ENCODE data around the gene NABP2. TPM values are rescaled to one million over a fixed set of nuclear protein-coding genes. Genes with fewer than 3 reads are reported as not detected.

NABP2 gene
- total and polyA plus RNA-seq, 2 donors (not counting 1 experiment from before 2014, with no cell fraction given), result 14.9 to 16.1 TPM

GRCh38 chr12:56188131-56188777 lies 35.9 kb upstream of the NABP2 start:
- no peaks in the 10 kb centered on the region for H4K20me1 ChIP-seq (ENCODE audit: control insufficient read depth, insufficient read depth, low read length, poor library complexity, severe bottlenecking)
- Mint-ChIP-seq H3K4me1 (peaks cover 42% of the 10 kb centered on the region), H3K27me3 (no peaks in the 10 kb centered on the region), H3K4me3 (peak overlapping the region; percentile 88), H3K27ac (peak overlapping the region; percentile 80), H3K9me3 (ENCODE audit: insufficient read depth) (no peaks in the 10 kb centered on the region)
- WGBS (ENCODE audit: insufficient coverage), result 36% methylated on average over 3 of the region's 10 CpGs
- no peaks in the 10 kb centered on the region for H3K9me3 ChIP-seq (ENCODE audit: control extremely low read depth in 1 of 3, control insufficient read depth in 2 of 3, insufficient read depth in 1 of 3, low read length in 2 of 3)
- ChIA-PET POLR2A (interaction anchor here (0.6 to 3.2 kb wide), 11 partner anchors 12 to 1213 kb away, joined by 3 to 35 read pairs (median 8); partner anchors contain the start of genes ESYT1, MYL6, RAB5B and RNF41), CTCF (interaction anchor here (0.7 to 6.7 kb wide), 22 partner anchors 7 to 449 kb away, joined by 3 to 247 read pairs (median 5); partner anchors contain the start of genes ANKRD52, ESYT1, MYL6B and NABP2)
- ATAC-seq (ENCODE audit: low read depth) (no peak), DNase-seq (no peak)
- peaks cover 29% of the 10 kb centered on the region for H3K79me2 ChIP-seq (ENCODE audit: control insufficient read depth, insufficient read depth, low read length)
- peak overlapping the region; percentile 92 for H3K9ac ChIP-seq (ENCODE audit: low read length)
- no peaks in the 10 kb centered on the region for H3K27me3 ChIP-seq (replicated peaks in 1 of 4; ENCODE audit: control extremely low read depth in 1 of 4, control insufficient read depth in 3 of 4, insufficient read depth in 4 of 4, low read length in 3 of 4)
- intact Hi-C loops (cut with micrococcal nuclease), result loop anchor here (10.0 kb wide), 1 partner anchor 143 kb away; the partner anchor contains the start of gene RPS26
- H2AFZ ChIP-seq (ENCODE audit: insufficient read depth, low read depth, low read length, poor library complexity, severe bottlenecking), result peak overlapping the region; percentile 73
- TF ChIP-seq EZH2 (IDR thresholded peaks at IDR 0.05; ENCODE audit: borderline replicate concordance, insufficient read depth, low read depth, low read length, poor library complexity, severe bottlenecking), result no peak
- no peak for TF ChIP-seq CTCF (IDR thresholded peaks at IDR 0.05)
- H3K27ac ChIP-seq (ENCODE audit: low read length in 2 of 2), result peak overlapping the region; percentile 30 to 62
- H3K4me1 ChIP-seq (ENCODE audit: control insufficient read depth in 2 of 2, insufficient read depth in 2 of 2, low read length in 2 of 2), result peaks cover 19 to 34% of the 10 kb centered on the region in 2 donors
- H3K36me3 ChIP-seq (replicated peaks in 1 of 2; ENCODE audit: control extremely low read depth in 1 of 2, control insufficient read depth in 1 of 2, extremely low read depth in 1 of 2, insufficient read depth in 2 of 2, low read length in 1 of 2), result peaks cover 3 to 32% of the 10 kb centered on the region in 2 experiments
- peak overlapping the region; percentile 99 for H3K4me2 ChIP-seq (replicated peaks; ENCODE audit: low read depth, low read length, poor library complexity, severe bottlenecking)
- H3K4me3 ChIP-seq (ENCODE audit: control extremely low read depth in 1 of 5, extremely low read depth in 1 of 5, insufficient read depth in 1 of 5, low read depth in 2 of 5, low read length in 4 of 5), result peak overlapping the region; percentile 61 to 89 (median 80)

GRCh38 chr12:56188778-56189098 lies 35.4 kb upstream of the NABP2 start:
- Histone ChIP-seq H3K9me3 (ENCODE audit: control extremely low read depth in 1 of 3, control insufficient read depth in 2 of 3, insufficient read depth in 1 of 3, low read length in 2 of 3) (no peaks in the 10 kb centered on the region), H3K79me2 (ENCODE audit: control insufficient read depth, insufficient read depth, low read length) (peaks cover 29% of the 10 kb centered on the region), H3K9ac (ENCODE audit: low read length) (peak overlapping the region; percentile 92), H3K27me3 (replicated peaks in 1 of 4; ENCODE audit: control extremely low read depth in 1 of 4, control insufficient read depth in 3 of 4, insufficient read depth in 4 of 4, low read length in 3 of 4) (no peaks in the 10 kb centered on the region), H3K36me3 (replicated peaks in 1 of 2; ENCODE audit: control extremely low read depth in 1 of 2, control insufficient read depth in 1 of 2, extremely low read depth in 1 of 2, insufficient read depth in 2 of 2, low read length in 1 of 2) (peaks cover 3 to 27% of the 10 kb centered on the region in 2 experiments), H3K4me2 (replicated peaks; ENCODE audit: low read depth, low read length, poor library complexity, severe bottlenecking) (peak overlapping the region; percentile 99), H3K4me1 (ENCODE audit: control insufficient read depth in 2 of 2, insufficient read depth in 2 of 2, low read length in 2 of 2) (peaks cover 19 to 34% of the 10 kb centered on the region in 2 donors), H4K20me1 (ENCODE audit: control insufficient read depth, insufficient read depth, low read length, poor library complexity, severe bottlenecking) (no peaks in the 10 kb centered on the region), H3K27ac (ENCODE audit: low read length in 2 of 2) (peak overlapping the region; percentile 30 to 62), H2AFZ (ENCODE audit: insufficient read depth, low read depth, low read length, poor library complexity, severe bottlenecking) (peak overlapping the region; percentile 73), H3K4me3 (ENCODE audit: control extremely low read depth in 1 of 5, extremely low read depth in 1 of 5, insufficient read depth in 1 of 5, low read depth in 2 of 5, low read length in 4 of 5) (peak overlapping the region; percentile 61 to 89 (median 80))
- ATAC-seq (ENCODE audit: low read depth) (no peak), DNase-seq (no peak)
- Mint-ChIP-seq H3K4me3 (peak overlapping the region; percentile 88), H3K4me1 (peaks cover 45% of the 10 kb centered on the region), H3K9me3 (ENCODE audit: insufficient read depth) (no peaks in the 10 kb centered on the region), H3K27ac (peak overlapping the region; percentile 80), H3K27me3 (no peaks in the 10 kb centered on the region)
- ChIA-PET POLR2A (interaction anchor here (0.6 to 3.2 kb wide), 13 partner anchors 13 to 1212 kb away, joined by 3 to 35 read pairs (median 6); partner anchors contain the start of genes ESYT1, MYL6, RAB5B and RNF41), CTCF (interaction anchor here (0.7 to 6.7 kb wide), 32 partner anchors 8 to 450 kb away, joined by 3 to 247 read pairs (median 8); partner anchors contain the start of genes ANKRD52, ESYT1, MYL6B and NABP2)
- TF ChIP-seq EZH2 (IDR thresholded peaks at IDR 0.05; ENCODE audit: borderline replicate concordance, insufficient read depth, low read depth, low read length, poor library complexity, severe bottlenecking), result no peak
- TF ChIP-seq CTCF (IDR thresholded peaks at IDR 0.05), result no peak
- 0% methylated on average over 11 of the region's 17 CpGs for WGBS (ENCODE audit: insufficient coverage)
- intact Hi-C loops (cut with micrococcal nuclease), result loop anchor here (1.0 to 10.0 kb wide), 5 partner anchors 30 to 280 kb away; partner anchors contain the start of genes MYL6, RPS26 and SPRYD4

All from B cell (primary cell).